H9 (cell line): ENCODE data around the gene LYSMD2. TPM values are rescaled to one million over a fixed set of nuclear protein-coding genes. Genes with fewer than 3 reads are reported as not detected.

Source experiments
- DNase-seq: peaks from one replicate; pipeline ENCODE4 v3.0.0-alpha.2; 2017
- H2AFZ ChIP-seq: one replicate; pipeline ENCODE4 v1.6.1; 2013; ENCODE audit warnings: mild to moderate bottlenecking, low read length, control low read depth, moderate library complexity
- H2AK5ac ChIP-seq: 2 replicates; pipeline ENCODE4 v1.6.1; 2013; ENCODE audit warnings: low read length, control low read depth, mixed read lengths; ENCODE audit not compliant: insufficient read length
- H2BK120ac ChIP-seq: one replicate; pipeline ENCODE4 v1.6.1; 2013; ENCODE audit warnings: low read depth, mild to moderate bottlenecking, low read length, control low read depth, inconsistent platforms; ENCODE audit not compliant: poor library complexity, severe bottlenecking
- H2BK12ac ChIP-seq: 2 replicates; pipeline ENCODE4 v1.6.1; 2013; ENCODE audit warnings: low read length, control low read depth, mixed read lengths, low read depth; ENCODE audit not compliant: insufficient read length
- H2BK15ac ChIP-seq: 2 replicates; pipeline ENCODE4 v1.6.1; 2013; ENCODE audit warnings: low read depth, low read length, control low read depth
- H2BK20ac ChIP-seq: one replicate; pipeline ENCODE4 v1.6.1; 2013; ENCODE audit warnings: low read depth, mild to moderate bottlenecking, low read length, control low read depth, inconsistent platforms; ENCODE audit not compliant: poor library complexity, severe bottlenecking
- H2BK5ac ChIP-seq: 2 replicates; pipeline ENCODE4 v1.6.1; 2013; ENCODE audit warnings: low read length, control low read depth, mixed read lengths; ENCODE audit not compliant: insufficient read length
- H3K14ac ChIP-seq: 2 replicates; pipeline ENCODE4 v1.6.1; 2013; ENCODE audit warnings: low read length, control low read depth; ENCODE audit not compliant: insufficient read depth
- H3K18ac ChIP-seq: 2 replicates; pipeline ENCODE4 v1.6.1; 2013; ENCODE audit warnings: low read depth, mild to moderate bottlenecking, mixed read lengths, low read length, control low read depth; ENCODE audit not compliant: insufficient read length
- H3K23ac ChIP-seq: 2 replicates; pipeline ENCODE4 v1.6.1; 2013; ENCODE audit warnings: low read length, control low read depth, mixed read lengths, low read depth; ENCODE audit not compliant: insufficient read length
- H3K23me2 ChIP-seq: 2 replicates; pipeline ENCODE4 v1.6.1; 2013; ENCODE audit warnings: low read depth, mild to moderate bottlenecking, mixed read lengths, low read length, control low read depth; ENCODE audit not compliant: insufficient read length, poor library complexity, severe bottlenecking
- H3K27ac ChIP-seq: 2 replicates; pipeline ENCODE4 v1.5.1; 2013; ENCODE audit warnings: low read length, control low read depth, mixed read lengths, low read depth; ENCODE audit not compliant: insufficient read length
- H3K27me3 ChIP-seq: 2 replicates; pipeline ENCODE4 v1.6.1; 2013; ENCODE audit warnings: low read length, control low read depth, inconsistent platforms; ENCODE audit not compliant: insufficient read depth
- H3K4ac ChIP-seq: 2 replicates; pipeline ENCODE4 v1.6.1; 2013; ENCODE audit warnings: low read depth, mild to moderate bottlenecking, control low read depth, inconsistent platforms, low read length, moderate library complexity
- H3K4me1 ChIP-seq: 2 replicates; pipeline ENCODE4 v1.6.1; 2013; ENCODE audit warnings: low read length, control low read depth, inconsistent platforms; ENCODE audit not compliant: insufficient read depth
- H3K4me2 ChIP-seq: 2 replicates; pipeline ENCODE4 v1.6.1; 2013; ENCODE audit warnings: low read length, control low read depth, mixed read lengths; ENCODE audit not compliant: insufficient read length, insufficient read depth
- H3K56ac ChIP-seq: 2 replicates; pipeline ENCODE4 v1.6.1; 2013; ENCODE audit warnings: low read depth, mild to moderate bottlenecking, mixed read lengths, low read length, control low read depth; ENCODE audit not compliant: insufficient read length
- H3K79me1 ChIP-seq: 2 replicates; pipeline ENCODE4 v1.6.1; 2013; ENCODE audit warnings: low read depth, mild to moderate bottlenecking, moderate library complexity, low read length, control low read depth, inconsistent platforms; ENCODE audit not compliant: insufficient read depth, poor library complexity, severe bottlenecking
- H3K79me2 ChIP-seq: 2 replicates; pipeline ENCODE4 v1.6.1; 2013; ENCODE audit warnings: low read length, control low read depth, inconsistent platforms; ENCODE audit not compliant: insufficient read depth
- H3K9ac ChIP-seq: 2 replicates; pipeline ENCODE4 v1.6.1; 2013; ENCODE audit warnings: low read length, control low read depth, mixed read lengths; ENCODE audit not compliant: insufficient read length; ENCODE audit errors: extremely low read depth
- H3K9me3 ChIP-seq: one replicate; pipeline ENCODE4 v1.6.1; 2013; ENCODE audit warnings: low read depth, low read length, inconsistent platforms; ENCODE audit not compliant: control insufficient read depth
- H3T11ph ChIP-seq: one replicate; pipeline ENCODE4 v1.6.1; 2013; ENCODE audit warnings: mild to moderate bottlenecking, low read length, control low read depth, inconsistent platforms
- H4K20me1 ChIP-seq: one replicate; pipeline ENCODE4 v1.6.1; 2013; ENCODE audit not compliant: control insufficient read depth, insufficient read length, insufficient read depth
- H4K5ac ChIP-seq: 2 replicates; pipeline ENCODE4 v1.6.1; 2013; ENCODE audit warnings: low read depth, mild to moderate bottlenecking, mixed read lengths, low read length, control low read depth; ENCODE audit not compliant: insufficient read length
- H4K8ac ChIP-seq: replicated peaks from 2 replicates; pipeline ENCODE4 v1.6.1; 2013; ENCODE audit warnings: low read length, control low read depth, mixed read lengths, low read depth; ENCODE audit not compliant: insufficient read length
- H4K91ac ChIP-seq: 2 replicates; pipeline ENCODE4 v1.6.1; 2013; ENCODE audit warnings: low read depth, mild to moderate bottlenecking, moderate library complexity, mixed read lengths, low read length, control low read depth; ENCODE audit not compliant: insufficient read length
- H3K27ac Mint-ChIP-seq, 3 experiments: 2 replicates in 2 of 3; 3 replicates in 1 of 3; pipeline ENCODE4 v1.8.0; 2020 to 2021; ENCODE audit warnings: mixed read lengths in 3 of 3, mild to moderate bottlenecking in 1 of 3, moderate library complexity in 1 of 3
- H3K27me3 Mint-ChIP-seq: 2 replicates; pipeline ENCODE4 v1.8.0; 2021; ENCODE audit warnings: low read depth, mild to moderate bottlenecking, moderate library complexity, mixed read lengths
- H3K36me3 Mint-ChIP-seq, 3 experiments: 2 replicates in 2 of 3; 3 replicates in 1 of 3; pipeline ENCODE4 v1.8.0; 2020 to 2021; ENCODE audit warnings: low read depth in 3 of 3, mixed read lengths in 3 of 3; ENCODE audit not compliant: insufficient read depth in 1 of 3
- H3K4me1 Mint-ChIP-seq, 2 experiments: 2 replicates each; pipeline ENCODE4 v1.8.0; 2020; ENCODE audit warnings: mixed read lengths in 2 of 2
- H3K4me3 Mint-ChIP-seq, 2 experiments: 2 replicates in 1 of 2; 3 replicates in 1 of 2; pipeline ENCODE4 v1.8.0; 2020 to 2021; ENCODE audit warnings: mild to moderate bottlenecking in 2 of 2, mixed read lengths in 2 of 2, moderate library complexity in 1 of 2
- H3K9me3 Mint-ChIP-seq, 2 experiments: 2 replicates in 1 of 2; 3 replicates in 1 of 2; pipeline ENCODE4 v1.8.0; 2020; ENCODE audit warnings: mild to moderate bottlenecking in 2 of 2, mixed read lengths in 2 of 2, moderate library complexity in 1 of 2
- WGBS: extraction: QIAGEN DNeasy Blood & Tissue Kit; methylation state at CpG from one replicate; pipeline ENCODE4 v1.1.7; 2013; ENCODE audit warnings: missing lambda C conversion rate, low lambda C conversion rate, mixed read lengths; ENCODE audit not compliant: insufficient read length; ENCODE audit errors: extremely low coverage; 5-methylcytosine and 5-hydroxymethylcytosine counted together
- total RNA-seq: library from RNA; stranded (reverse); gene quantifications from 2 replicates; pipeline ENCODE4 v1.2.1, GENCODE V29; 2021
- TF ChIP-seq, protein P1 (sequence below): fragments of 200-600 bp; sonication (generic); conservative IDR thresholded peaks from 3 replicates; pipeline ENCODE4 v1.8.0; 2021; ENCODE audit warnings: antibody characterized with exemption, mild to moderate bottlenecking

Gene LYSMD2
- total RNA-seq, 1 experiment from 2014 or later = 3.9 TPM

DNA sequence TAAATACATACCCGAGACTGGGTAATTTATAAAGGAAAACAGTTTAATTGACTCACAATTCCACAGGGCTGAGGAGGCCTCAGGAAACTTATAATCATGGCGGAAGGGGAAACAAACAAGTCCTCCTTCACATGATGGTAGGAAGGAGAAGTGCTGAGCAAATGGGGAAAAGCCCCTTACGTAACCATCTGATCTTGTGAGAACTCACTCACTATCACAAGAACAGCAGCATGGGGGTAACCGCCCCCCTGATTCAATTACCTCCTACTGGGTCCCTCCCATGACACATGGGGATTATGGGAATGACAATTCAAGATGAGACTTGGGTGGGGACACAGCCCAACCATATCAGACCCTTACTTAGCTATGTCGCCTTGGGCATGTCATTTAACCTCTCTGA is 28.4 kb downstream of the LYSMD2 start:
- Histone ChIP-seq H3K4me2 (no peak overlapping the region), H3K27ac (no peak overlapping the region), H3K18ac (no peak overlapping the region), H3K23ac (no peak overlapping the region), H2BK5ac (no peak overlapping the region), H3K79me1 (no peaks in the 10 kb centered on the region), H3K14ac (no peak overlapping the region), H2AK5ac (no peak overlapping the region), H3K79me2 (no peaks in the 10 kb centered on the region), H2BK15ac (no peak overlapping the region), H3K27me3 (no peaks in the 10 kb centered on the region), H4K8ac (no peak overlapping the region), H3K56ac (no peak overlapping the region), H4K5ac (no peak overlapping the region), H3T11ph (no peak overlapping the region), H2AFZ (no peak overlapping the region), H4K91ac (no peak overlapping the region), H3K9me3 (no peaks in the 10 kb centered on the region), H2BK20ac (no peak overlapping the region), H2BK120ac (no peak overlapping the region), H3K4ac (no peak overlapping the region), H4K20me1 (no peaks in the 10 kb centered on the region), H3K9ac (no peak overlapping the region), H2BK12ac (no peak overlapping the region), H3K23me2 (no peaks in the 10 kb centered on the region), H3K4me1 (no peaks in the 10 kb centered on the region)
- Mint-ChIP-seq H3K27me3 (no peaks in the 10 kb centered on the region), H3K36me3 (no peaks in the 10 kb centered on the region; a peak in 3 of 7 replicates), H3K27ac (no peak overlapping the region), H3K9me3 (no peaks in the 10 kb centered on the region), H3K4me1 (no peaks in the 10 kb centered on the region), H3K4me3 (no peak overlapping the region)
- no CpG with 5 or more reads among the region's 5 CpGs for WGBS
- DNase-seq = no peak
- TF ChIP-seq, protein P1, sequence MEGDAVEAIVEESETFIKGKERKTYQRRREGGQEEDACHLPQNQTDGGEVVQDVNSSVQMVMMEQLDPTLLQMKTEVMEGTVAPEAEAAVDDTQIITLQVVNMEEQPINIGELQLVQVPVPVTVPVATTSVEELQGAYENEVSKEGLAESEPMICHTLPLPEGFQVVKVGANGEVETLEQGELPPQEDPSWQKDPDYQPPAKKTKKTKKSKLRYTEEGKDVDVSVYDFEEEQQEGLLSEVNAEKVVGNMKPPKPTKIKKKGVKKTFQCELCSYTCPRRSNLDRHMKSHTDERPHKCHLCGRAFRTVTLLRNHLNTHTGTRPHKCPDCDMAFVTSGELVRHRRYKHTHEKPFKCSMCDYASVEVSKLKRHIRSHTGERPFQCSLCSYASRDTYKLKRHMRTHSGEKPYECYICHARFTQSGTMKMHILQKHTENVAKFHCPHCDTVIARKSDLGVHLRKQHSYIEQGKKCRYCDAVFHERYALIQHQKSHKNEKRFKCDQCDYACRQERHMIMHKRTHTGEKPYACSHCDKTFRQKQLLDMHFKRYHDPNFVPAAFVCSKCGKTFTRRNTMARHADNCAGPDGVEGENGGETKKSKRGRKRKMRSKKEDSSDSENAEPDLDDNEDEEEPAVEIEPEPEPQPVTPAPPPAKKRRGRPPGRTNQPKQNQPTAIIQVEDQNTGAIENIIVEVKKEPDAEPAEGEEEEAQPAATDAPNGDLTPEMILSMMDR = no peak
